Upper lobe of left lung (tissue), 4 donors: Measurements from ENCODE around the gene CREB1.

Experiments
- POLR2A ChIP-seq, 4 donors: fragments of 450-650 bp; IDR thresholded peaks; one replicate each; pipeline ENCODE4 v1.5.1; 2016 to 2017; ENCODE audit warnings: antibody characterized with exemption in 4 of 4, mild to moderate bottlenecking in 2 of 4
- POLR2AphosphoS5 ChIP-seq, 2 donors: sonication (generic); formaldehyde crosslinking; IDR thresholded peaks; one replicate each; pipeline ENCODE4 v1.5.1; 2017; ENCODE audit warnings: antibody characterized with exemption in 2 of 2
- TF ChIP-seq, protein P1 (sequence below), 6 experiments: fragments of 450-650 bp in 4 of 6; fragments of 200-600 bp in 2 of 6; sonication (generic) in 2 of 6; IDR thresholded peaks; one replicate each; pipeline ENCODE4 v1.5.1; 2016 to 2019; ENCODE audit warnings: antibody characterized with exemption in 6 of 6

DNA sequence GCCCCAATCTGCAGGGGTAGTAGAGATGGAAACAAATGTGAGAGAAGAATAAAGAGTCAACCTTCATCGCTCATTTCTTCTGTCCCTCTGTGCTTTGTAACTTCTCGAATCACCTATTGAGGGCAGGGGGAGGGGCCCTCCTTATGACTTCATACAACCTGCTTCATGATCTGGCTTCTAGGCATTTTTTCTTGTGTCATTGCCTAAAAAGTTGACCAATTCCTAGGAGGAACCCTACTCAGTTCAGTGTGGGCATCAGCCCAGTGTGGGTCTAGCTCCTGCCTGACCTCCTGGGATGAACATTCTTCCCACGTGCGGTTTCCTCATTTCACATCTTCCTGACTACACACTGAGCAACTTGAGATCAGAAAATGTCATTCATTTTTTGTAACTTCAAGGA lies 46.3 kb upstream of the CREB1 start:
- TF ChIP-seq, protein P1, sequence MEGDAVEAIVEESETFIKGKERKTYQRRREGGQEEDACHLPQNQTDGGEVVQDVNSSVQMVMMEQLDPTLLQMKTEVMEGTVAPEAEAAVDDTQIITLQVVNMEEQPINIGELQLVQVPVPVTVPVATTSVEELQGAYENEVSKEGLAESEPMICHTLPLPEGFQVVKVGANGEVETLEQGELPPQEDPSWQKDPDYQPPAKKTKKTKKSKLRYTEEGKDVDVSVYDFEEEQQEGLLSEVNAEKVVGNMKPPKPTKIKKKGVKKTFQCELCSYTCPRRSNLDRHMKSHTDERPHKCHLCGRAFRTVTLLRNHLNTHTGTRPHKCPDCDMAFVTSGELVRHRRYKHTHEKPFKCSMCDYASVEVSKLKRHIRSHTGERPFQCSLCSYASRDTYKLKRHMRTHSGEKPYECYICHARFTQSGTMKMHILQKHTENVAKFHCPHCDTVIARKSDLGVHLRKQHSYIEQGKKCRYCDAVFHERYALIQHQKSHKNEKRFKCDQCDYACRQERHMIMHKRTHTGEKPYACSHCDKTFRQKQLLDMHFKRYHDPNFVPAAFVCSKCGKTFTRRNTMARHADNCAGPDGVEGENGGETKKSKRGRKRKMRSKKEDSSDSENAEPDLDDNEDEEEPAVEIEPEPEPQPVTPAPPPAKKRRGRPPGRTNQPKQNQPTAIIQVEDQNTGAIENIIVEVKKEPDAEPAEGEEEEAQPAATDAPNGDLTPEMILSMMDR (IDR thresholded peaks at IDR 0.05): no peak
- TF ChIP-seq POLR2A (IDR thresholded peaks at IDR 0.05): no peak
- TF ChIP-seq POLR2AphosphoS5 (IDR thresholded peaks at IDR 0.05): no peak
